ENCODE measurements around the gene GRAMD1B.
A peak's percentile ranks its signal among the peaks of the same experiment; 100 is the strongest.

GRAMD1B gene

DNA sequence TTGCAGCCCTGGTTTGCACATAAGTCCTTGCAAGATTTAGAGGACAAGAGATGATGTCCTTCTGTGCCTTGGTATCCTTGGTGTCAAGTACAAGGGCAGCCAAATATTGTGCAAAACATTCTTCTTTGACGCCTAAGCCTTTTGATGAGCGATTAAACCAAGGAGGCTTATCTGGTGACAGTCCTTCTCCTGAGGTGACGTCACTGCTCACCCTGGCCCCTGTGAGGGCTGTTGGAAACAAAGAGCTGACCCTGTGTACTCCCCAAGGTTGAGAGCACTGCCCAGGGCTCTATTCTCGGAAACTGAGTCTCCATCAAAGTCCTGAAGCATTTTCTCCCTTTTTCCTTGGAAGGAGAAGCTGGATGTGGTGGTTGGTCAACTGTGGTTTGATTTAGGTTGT is 4.7 kb upstream of the GRAMD1B start:
- Histone ChIP-seq H3K4me3 (ENCODE audit: low read depth in 1 of 2, low read length in 1 of 2) (no peak overlapping the region), H3K9me3 (no peaks in the 10 kb centered on the region), H3K27ac (no peak overlapping the region), H3K36me3 (no peaks in the 10 kb centered on the region), H3K4me1 (ENCODE audit: control insufficient read depth in 1 of 2, insufficient read depth in 1 of 2, low read depth in 1 of 2, low read length in 1 of 2) (peaks cover 24 to 27% of the 10 kb centered on the region in 2 experiments), H3K27me3 (peaks cover 11% of the 10 kb centered on the region)
- TF ChIP-seq, protein P1, sequence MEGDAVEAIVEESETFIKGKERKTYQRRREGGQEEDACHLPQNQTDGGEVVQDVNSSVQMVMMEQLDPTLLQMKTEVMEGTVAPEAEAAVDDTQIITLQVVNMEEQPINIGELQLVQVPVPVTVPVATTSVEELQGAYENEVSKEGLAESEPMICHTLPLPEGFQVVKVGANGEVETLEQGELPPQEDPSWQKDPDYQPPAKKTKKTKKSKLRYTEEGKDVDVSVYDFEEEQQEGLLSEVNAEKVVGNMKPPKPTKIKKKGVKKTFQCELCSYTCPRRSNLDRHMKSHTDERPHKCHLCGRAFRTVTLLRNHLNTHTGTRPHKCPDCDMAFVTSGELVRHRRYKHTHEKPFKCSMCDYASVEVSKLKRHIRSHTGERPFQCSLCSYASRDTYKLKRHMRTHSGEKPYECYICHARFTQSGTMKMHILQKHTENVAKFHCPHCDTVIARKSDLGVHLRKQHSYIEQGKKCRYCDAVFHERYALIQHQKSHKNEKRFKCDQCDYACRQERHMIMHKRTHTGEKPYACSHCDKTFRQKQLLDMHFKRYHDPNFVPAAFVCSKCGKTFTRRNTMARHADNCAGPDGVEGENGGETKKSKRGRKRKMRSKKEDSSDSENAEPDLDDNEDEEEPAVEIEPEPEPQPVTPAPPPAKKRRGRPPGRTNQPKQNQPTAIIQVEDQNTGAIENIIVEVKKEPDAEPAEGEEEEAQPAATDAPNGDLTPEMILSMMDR (IDR thresholded peaks at IDR 0.05): no peak

DNA sequence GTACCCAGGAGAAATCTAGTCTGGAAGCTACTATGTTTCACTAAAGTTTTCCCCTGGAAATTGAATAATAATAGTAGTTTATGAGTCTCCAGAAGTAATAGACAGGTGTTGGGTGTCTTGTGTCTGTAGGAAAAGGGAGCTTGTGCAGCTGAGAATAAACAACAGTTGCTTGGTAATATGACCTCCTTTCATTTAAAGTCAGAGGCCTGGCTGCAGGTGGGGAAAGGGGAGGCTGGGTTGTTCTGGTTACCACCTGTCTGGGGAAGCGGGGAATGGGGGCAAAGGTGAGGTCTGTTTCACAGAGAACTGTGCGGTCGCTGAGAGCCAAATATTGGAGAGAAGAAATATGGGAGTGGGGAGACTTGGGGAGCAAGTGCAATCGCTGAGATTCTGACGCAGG is 3.3 kb upstream of the GRAMD1B start:
- H3K27ac ChIP-seq: no peak overlapping the region
- H3K36me3 ChIP-seq: no peaks in the 10 kb centered on the region
- peaks cover 11% of the 10 kb centered on the region for H3K27me3 ChIP-seq
- no peaks in the 10 kb centered on the region for H3K9me3 ChIP-seq
- H3K4me3 ChIP-seq (ENCODE audit: low read depth in 1 of 2, low read length in 1 of 2): no peak overlapping the region
- TF ChIP-seq, protein P1 (IDR thresholded peaks at IDR 0.05): no peak
- peaks cover 23 to 25% of the 10 kb centered on the region in 2 experiments for H3K4me1 ChIP-seq (ENCODE audit: control insufficient read depth in 1 of 2, insufficient read depth in 1 of 2, low read depth in 1 of 2, low read length in 1 of 2)

DNA sequence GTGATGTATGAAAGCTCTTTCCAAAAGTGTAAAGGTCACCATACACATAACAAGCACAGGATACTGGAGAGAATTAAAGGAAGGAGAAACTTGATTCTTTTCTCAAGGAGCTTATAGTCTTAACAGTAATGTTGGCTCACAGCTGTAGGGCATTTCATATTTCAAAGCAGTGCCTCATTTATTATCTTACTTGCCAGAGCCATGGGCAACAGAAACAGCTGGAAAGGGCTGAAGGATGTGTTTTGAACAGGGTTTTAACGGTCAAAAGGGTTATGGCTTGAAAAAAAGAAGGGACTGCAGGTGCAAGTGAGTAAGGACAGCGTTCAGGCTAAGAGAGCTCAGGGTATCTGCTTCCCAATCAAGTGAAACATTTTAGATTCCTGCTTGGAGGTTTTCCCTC is 2.7 kb upstream of the GRAMD1B start:
- Histone ChIP-seq H3K4me1 (ENCODE audit: control insufficient read depth in 1 of 2, insufficient read depth in 1 of 2, low read depth in 1 of 2, low read length in 1 of 2) (peaks cover 22 to 25% of the 10 kb centered on the region in 2 experiments), H3K27me3 (peaks cover 11% of the 10 kb centered on the region), H3K36me3 (no peaks in the 10 kb centered on the region), H3K9me3 (no peaks in the 10 kb centered on the region), H3K4me3 (ENCODE audit: low read depth in 1 of 2, low read length in 1 of 2) (no peak overlapping the region), H3K27ac (no peak overlapping the region)
- TF ChIP-seq, protein P1 (IDR thresholded peaks at IDR 0.05): no peak

DNA sequence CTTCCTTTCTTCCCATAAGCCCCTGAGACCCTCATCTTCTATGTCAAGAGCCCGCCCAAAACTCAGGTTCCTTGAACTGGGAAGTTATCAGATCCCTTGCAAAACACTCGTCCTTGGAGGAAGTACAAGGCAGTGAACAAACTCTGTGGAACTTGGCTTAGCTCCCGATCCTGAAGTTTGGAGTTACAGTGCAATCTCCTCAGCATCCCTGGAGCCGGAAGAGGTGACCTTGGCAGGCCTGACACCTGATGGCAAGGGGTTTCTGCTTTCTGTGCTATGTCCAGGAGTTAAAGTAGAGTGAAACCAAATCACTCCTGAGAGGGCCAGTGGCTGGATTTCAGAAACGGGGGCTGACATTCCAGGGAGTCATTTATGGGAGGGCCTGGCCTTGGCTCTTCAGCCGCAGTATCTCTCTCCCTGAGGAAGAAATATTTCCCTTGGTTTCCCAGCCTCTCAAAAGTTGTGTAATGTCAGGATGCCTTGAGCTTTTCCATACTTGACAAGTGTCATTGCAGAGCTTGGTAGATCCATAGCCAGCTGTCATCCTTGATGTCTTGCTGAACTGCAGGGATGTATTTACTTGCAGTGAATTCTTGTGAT is 1.9 kb upstream of the GRAMD1B start:
- Histone ChIP-seq H3K9me3 (no peaks in the 10 kb centered on the region), H3K36me3 (no peaks in the 10 kb centered on the region), H3K27me3 (peaks cover 11% of the 10 kb centered on the region), H3K27ac (no peak overlapping the region), H3K4me3 (ENCODE audit: low read depth in 1 of 2, low read length in 1 of 2) (no peak overlapping the region), H3K4me1 (ENCODE audit: control insufficient read depth in 1 of 2, insufficient read depth in 1 of 2, low read depth in 1 of 2, low read length in 1 of 2) (peaks cover 26 to 29% of the 10 kb centered on the region in 2 experiments)
- TF ChIP-seq, protein P1 (IDR thresholded peaks at IDR 0.05): no peak

DNA sequence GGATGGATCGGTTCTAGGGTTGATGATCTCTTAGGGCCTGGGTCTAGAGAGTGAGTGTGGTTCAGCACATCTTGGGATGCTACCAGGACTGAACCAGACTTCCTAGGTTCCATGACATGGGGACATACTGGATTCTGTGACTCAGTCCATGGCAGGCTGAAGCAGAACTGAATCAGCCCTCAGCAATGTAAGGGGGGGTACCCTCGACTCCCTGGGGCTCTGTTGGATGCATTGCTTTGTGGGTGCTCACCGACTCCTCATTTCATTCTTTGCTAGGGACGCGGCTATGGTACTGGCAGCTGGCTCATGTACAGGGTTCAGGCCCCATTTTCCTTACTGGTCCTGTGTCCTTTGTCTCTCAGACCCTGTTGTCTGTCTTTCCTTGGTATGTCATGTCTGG is 733 bp upstream of the GRAMD1B start:
- H3K27ac ChIP-seq: peak overlapping the region; percentile 95
- H3K4me3 ChIP-seq (ENCODE audit: low read depth in 1 of 2, low read length in 1 of 2): peak overlapping the region in 1 of 2 experiments; percentile 82
- peaks cover 29 to 32% of the 10 kb centered on the region in 2 experiments for H3K4me1 ChIP-seq (ENCODE audit: control insufficient read depth in 1 of 2, insufficient read depth in 1 of 2, low read depth in 1 of 2, low read length in 1 of 2)
- H3K27me3 ChIP-seq: peaks cover 11% of the 10 kb centered on the region
- no peaks in the 10 kb centered on the region for H3K9me3 ChIP-seq
- no peaks in the 10 kb centered on the region for H3K36me3 ChIP-seq
- TF ChIP-seq, protein P1 (IDR thresholded peaks at IDR 0.05): no peak

Measured in neutrophil (primary cell).